CD8-positive, alpha-beta memory T cell (primary cell): ENCODE data around the gene TPO. TPM values are rescaled to one million over a fixed set of nuclear protein-coding genes. Genes with fewer than 3 reads are reported as not detected.
"Not testable (repeated sequence)": the region's sequence is repeated elsewhere in the genome, so short reads cannot be mapped to it uniquely, and the experiment has no call there.

ENCODE experiments used
- CTCF ChIA-PET: fragments of 350-600 bp; sonication (Branson Sonifier 250); formaldehyde crosslinking; loops from one replicate; lab custom pipeline; 2021; ENCODE audit warnings: antibody characterized with exemption; lab: Charles Lee
- POLR2A ChIA-PET: fragments of 350-600 bp; sonication (Branson Sonifier 250); formaldehyde crosslinking; loops from one replicate; lab custom pipeline; 2021; ENCODE audit warnings: antibody characterized with exemption; lab: Charles Lee
- DNase-seq, 5 donors: peaks; one replicate each; pipeline versions ENCODE4 v3.0.0 to v3.0.0-alpha.2; 2020 to 2022; ENCODE audit warnings: mixed read lengths in 1 of 5
- H3K27ac ChIP-seq: one replicate; pipeline ENCODE4 v1.7.0; 2013; ENCODE audit warnings: low read depth, mild to moderate bottlenecking, low read length, moderate library complexity
- H3K27me3 ChIP-seq: 2 replicates; pipeline ENCODE4 v1.7.0; 2013; ENCODE audit warnings: low read length, mild to moderate bottlenecking; ENCODE audit not compliant: insufficient read depth, poor library complexity, severe bottlenecking
- H3K36me3 ChIP-seq: 2 replicates; pipeline ENCODE4 v1.7.0; 2013; ENCODE audit warnings: mild to moderate bottlenecking, low read length, moderate library complexity; ENCODE audit not compliant: insufficient read depth
- H3K4me1 ChIP-seq: 2 replicates; pipeline ENCODE4 v1.7.0; 2013; ENCODE audit warnings: mild to moderate bottlenecking, low read length, moderate library complexity; ENCODE audit not compliant: insufficient read depth
- H3K4me3 ChIP-seq: 2 replicates; pipeline ENCODE4 v1.7.0; 2013; ENCODE audit warnings: mild to moderate bottlenecking, low read length
- H3K9me3 ChIP-seq: 2 replicates; pipeline ENCODE4 v1.7.0; 2013; ENCODE audit warnings: mild to moderate bottlenecking, low read length
- H3K27ac Mint-ChIP-seq, 8 donors: one replicate each; pipeline ENCODE4 v1.8.0; 2020 to 2021; ENCODE audit warnings: mixed read lengths in 8 of 8, mild to moderate bottlenecking in 6 of 8, inconsistent platforms in 3 of 8, moderate library complexity in 3 of 8
- H3K27me3 Mint-ChIP-seq, 2 donors: one replicate each; pipeline ENCODE4 v1.8.0; 2020 to 2021; ENCODE audit warnings: mixed read lengths in 2 of 2, mild to moderate bottlenecking in 1 of 2, moderate library complexity in 1 of 2
- H3K36me3 Mint-ChIP-seq, 3 donors: one replicate each; pipeline ENCODE4 v1.8.0; 2020 to 2021; ENCODE audit warnings: mixed read lengths in 3 of 3, inconsistent platforms in 1 of 3, mild to moderate bottlenecking in 1 of 3
- H3K4me1 Mint-ChIP-seq, 3 donors: one replicate each; pipeline ENCODE4 v1.8.0; 2020 to 2021; ENCODE audit warnings: mixed read lengths in 3 of 3, inconsistent platforms in 1 of 3, mild to moderate bottlenecking in 1 of 3
- H3K4me3 Mint-ChIP-seq, 7 donors: one replicate each; pipeline ENCODE4 v1.8.0; 2020 to 2021; ENCODE audit warnings: mixed read lengths in 7 of 7, mild to moderate bottlenecking in 6 of 7, moderate library complexity in 4 of 7, inconsistent platforms in 2 of 7
- H3K9me3 Mint-ChIP-seq, 5 donors: one replicate each; pipeline ENCODE4 v1.8.0; 2020 to 2022; ENCODE audit warnings: mixed read lengths in 5 of 5, mild to moderate bottlenecking in 3 of 5, moderate library complexity in 2 of 5, inconsistent platforms in 1 of 5
- polyA plus RNA-seq: library from polyadenylated mRNA; unstranded; fragments of 300-500 nt; fragmentation: Illumina TruSeq; gene quantifications from one replicate; pipeline ENCODE4 v1.2.3, GENCODE V29; 2021
- total RNA-seq, 2 experiments: library from RNA; stranded (reverse); gene quantifications; one replicate each; pipeline ENCODE4 v1.2.3, GENCODE V29; 2021

Gene TPO
- total and polyA plus RNA-seq, 3 experiments from 2014 or later = 1.8 TPM; not detected in 2

DNA sequence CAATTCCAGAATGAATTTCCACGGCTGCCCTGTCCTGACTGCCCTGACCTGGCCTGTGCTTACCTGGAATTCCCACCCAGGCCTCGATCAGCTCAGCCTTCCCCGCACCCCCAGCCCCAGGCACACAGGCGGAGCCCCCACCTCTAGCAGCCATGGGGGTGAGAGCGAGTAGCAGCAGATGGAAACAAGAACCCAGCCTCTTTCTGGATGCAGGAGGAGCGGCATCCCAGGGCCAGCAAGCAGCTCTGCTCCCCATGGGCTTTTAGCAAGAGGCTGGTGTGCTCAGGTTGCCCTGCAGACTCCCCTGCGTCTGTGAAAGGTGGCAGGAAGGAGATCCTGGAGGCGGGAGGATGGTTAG is 101.8 kb downstream of the TPO start:
- no peaks in the 10 kb centered on the region for H3K36me3 ChIP-seq
- peak overlapping the region in 1 of 8 donors; percentile 47 for H3K27ac Mint-ChIP-seq
- H3K9me3 ChIP-seq = no peaks in the 10 kb centered on the region
- no peaks in the 10 kb centered on the region for H3K9me3 Mint-ChIP-seq
- CTCF ChIA-PET = no interaction called here
- H3K4me3 Mint-ChIP-seq = no peak overlapping the region
- H3K4me1 ChIP-seq = peaks cover 36% of the 10 kb centered on the region
- DNase-seq = no peak
- H3K27ac ChIP-seq = no peak overlapping the region
- H3K36me3 Mint-ChIP-seq = no peaks in the 10 kb centered on the region
- peaks cover 18 to 39% (median 29%) of the 10 kb centered on the region in 3 donors for H3K4me1 Mint-ChIP-seq
- POLR2A ChIA-PET = no interaction called here
- H3K4me3 ChIP-seq = no peak overlapping the region
- H3K27me3 Mint-ChIP-seq = no peaks in the 10 kb centered on the region
- no peaks in the 10 kb centered on the region for H3K27me3 ChIP-seq

DNA sequence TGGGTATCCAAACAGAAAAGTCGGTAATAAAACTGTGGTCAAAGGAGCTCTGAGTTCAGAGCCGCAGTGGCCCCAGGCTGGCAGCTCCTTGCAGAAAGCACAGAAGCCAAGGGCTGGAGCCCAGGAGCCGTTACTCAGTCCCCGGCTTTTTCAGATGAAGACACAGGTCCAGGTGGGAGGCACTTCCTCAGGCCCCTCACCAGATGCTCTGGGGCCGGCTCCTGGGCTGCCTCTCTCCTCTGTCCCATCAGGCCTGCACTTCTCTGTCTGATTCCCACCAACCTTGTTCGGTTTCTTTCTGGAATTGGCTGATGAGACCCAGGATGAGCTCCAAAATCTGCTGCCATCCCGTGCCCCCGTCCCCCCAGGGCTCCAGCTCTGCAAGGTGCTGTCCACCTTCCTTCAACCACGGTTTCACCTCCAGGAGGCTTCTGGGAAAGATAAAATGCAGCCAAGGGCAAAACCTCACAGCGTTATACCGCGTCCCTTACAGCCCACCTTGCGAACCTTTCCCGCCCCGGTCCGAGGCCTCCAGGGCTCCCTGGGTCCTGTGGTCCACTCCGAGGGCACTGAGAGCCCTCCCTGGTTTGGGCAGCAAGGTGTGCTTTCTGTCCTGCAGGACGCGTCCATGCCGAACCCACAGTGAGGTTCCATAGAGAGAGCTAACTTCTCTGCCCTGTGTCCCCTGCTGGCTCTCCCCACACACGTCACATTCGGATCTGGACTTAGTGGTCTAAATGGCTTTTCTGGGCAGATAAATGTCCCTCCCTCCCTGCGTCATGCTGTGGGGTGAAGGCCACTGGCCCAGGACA is 102.9 kb downstream of the TPO start:
- Mint-ChIP-seq H3K27ac (no peak overlapping the region), H3K4me1 (peaks cover 16 to 36% (median 20%) of the 10 kb centered on the region in 3 donors)

DNA sequence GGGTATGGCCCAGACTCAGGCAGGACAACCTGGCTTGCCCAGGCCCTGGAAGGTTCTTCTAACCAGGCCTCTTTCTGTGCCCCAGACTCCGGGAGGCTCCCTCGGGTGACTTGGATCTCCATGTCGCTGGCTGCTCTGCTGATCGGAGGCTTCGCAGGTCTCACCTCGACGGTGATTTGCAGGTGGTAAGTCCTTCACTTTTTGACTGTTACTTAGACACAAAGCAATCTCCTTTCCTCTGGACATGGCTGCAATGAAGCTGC is 103.5 kb downstream of the TPO start:
- Histone ChIP-seq H3K36me3 (no peaks in the 10 kb centered on the region), H3K4me3 (no peak overlapping the region), H3K27me3 (no peaks in the 10 kb centered on the region), H3K9me3 (no peaks in the 10 kb centered on the region), H3K27ac (no peak overlapping the region), H3K4me1 (peaks cover 30% of the 10 kb centered on the region)
- Mint-ChIP-seq H3K27me3 (no peaks in the 10 kb centered on the region), H3K4me3 (no peak overlapping the region), H3K4me1 (peaks cover 16 to 36% (median 20%) of the 10 kb centered on the region in 3 donors), H3K9me3 (no peaks in the 10 kb centered on the region), H3K36me3 (no peaks in the 10 kb centered on the region), H3K27ac (no peak overlapping the region)
- POLR2A ChIA-PET = no interaction called here
- no peak for DNase-seq
- CTCF ChIA-PET = no interaction called here

More for the DNA sequence above, 102.9 kb downstream of the TPO start:
- H3K9me3 Mint-ChIP-seq = no peaks in the 10 kb centered on the region
- Histone ChIP-seq H3K27ac (no peak overlapping the region), H3K9me3 (no peaks in the 10 kb centered on the region), H3K4me1 (peaks cover 30% of the 10 kb centered on the region), H3K4me3 (no peak overlapping the region), H3K36me3 (no peaks in the 10 kb centered on the region), H3K27me3 (no peaks in the 10 kb centered on the region)
- DNase-seq = no peak
- ChIA-PET POLR2A (no interaction called here), CTCF (no interaction called here)
- H3K4me3 Mint-ChIP-seq = no peak overlapping the region
- no peaks in the 10 kb centered on the region for H3K27me3 Mint-ChIP-seq
- no peaks in the 10 kb centered on the region for H3K36me3 Mint-ChIP-seq

DNA sequence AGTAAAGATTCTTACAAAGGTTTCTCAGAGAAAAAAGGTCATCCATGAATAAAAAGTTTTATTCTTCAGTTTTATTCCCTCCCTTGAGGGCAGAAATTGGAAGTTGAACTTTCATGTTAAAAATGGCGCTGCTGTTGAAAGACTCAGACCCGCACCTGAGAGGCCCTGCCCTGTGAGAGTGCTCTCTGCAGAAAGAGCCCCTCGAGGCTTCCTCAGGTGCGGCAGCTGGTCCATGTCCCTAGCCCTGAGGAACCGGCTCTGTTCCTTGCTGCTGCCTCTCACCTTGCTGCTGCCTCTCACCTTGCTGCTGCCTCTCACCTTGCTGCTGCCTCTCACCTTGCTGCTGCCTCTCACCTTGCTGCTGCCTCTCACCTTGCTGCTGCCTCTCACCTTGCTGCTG is 104.0 kb downstream of the TPO start:
- H3K27me3 ChIP-seq, H3K27ac ChIP-seq, POLR2A ChIA-PET, CTCF ChIA-PET, H3K4me3 ChIP-seq, H3K4me3 Mint-ChIP-seq, H3K36me3 Mint-ChIP-seq, H3K9me3 Mint-ChIP-seq, H3K9me3 ChIP-seq, H3K36me3 ChIP-seq, H3K27me3 Mint-ChIP-seq, DNase-seq, H3K27ac Mint-ChIP-seq: not testable (repeated sequence)
- peaks cover 16 to 36% (median 20%) of the 10 kb centered on the region in 3 donors for H3K4me1 Mint-ChIP-seq
- H3K4me1 ChIP-seq = peaks cover 30% of the 10 kb centered on the region

DNA sequence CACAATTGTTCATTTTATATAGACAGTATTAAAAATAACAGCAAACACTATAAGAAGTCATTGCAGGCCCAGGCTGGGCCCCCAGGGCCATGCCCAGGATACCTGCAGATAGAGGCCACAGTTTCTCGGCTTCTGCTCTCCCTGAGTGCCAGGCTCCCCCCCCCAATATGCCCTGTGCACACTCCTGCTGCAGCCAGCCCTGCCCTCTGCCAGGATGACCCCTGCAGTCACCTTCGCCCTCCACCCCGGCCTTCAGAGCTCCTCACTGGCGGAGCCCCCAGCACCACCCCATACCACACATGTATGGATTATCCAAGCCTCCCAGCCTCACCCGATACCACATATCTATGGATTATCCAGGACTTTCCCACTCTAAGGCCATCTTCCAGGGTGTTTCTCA is 104.5 kb downstream of the TPO start:
- Histone ChIP-seq H3K4me3 (no peak overlapping the region), H3K36me3 (no peaks in the 10 kb centered on the region), H3K27me3 (no peaks in the 10 kb centered on the region), H3K27ac (no peak overlapping the region), H3K4me1 (peaks cover 30% of the 10 kb centered on the region), H3K9me3 (no peaks in the 10 kb centered on the region)
- POLR2A ChIA-PET = no interaction called here
- CTCF ChIA-PET = interaction anchor here (1.3 kb wide), 1 partner anchor 29 kb away, joined by 3 read pairs; no protein-coding TSS in a partner anchor
- Mint-ChIP-seq H3K27me3 (no peaks in the 10 kb centered on the region), H3K9me3 (peaks cover 0 to 3% (median 0%) of the 10 kb centered on the region in 5 donors), H3K27ac (peak overlapping the region in 6 of 8 donors; percentile 3 to 90 (median 78)), H3K4me3 (peak overlapping the region in 2 of 7 donors; percentile 7 to 32), H3K4me1 (peaks cover 16 to 36% (median 20%) of the 10 kb centered on the region in 3 donors), H3K36me3 (no peaks in the 10 kb centered on the region)
- no peak for DNase-seq

DNA sequence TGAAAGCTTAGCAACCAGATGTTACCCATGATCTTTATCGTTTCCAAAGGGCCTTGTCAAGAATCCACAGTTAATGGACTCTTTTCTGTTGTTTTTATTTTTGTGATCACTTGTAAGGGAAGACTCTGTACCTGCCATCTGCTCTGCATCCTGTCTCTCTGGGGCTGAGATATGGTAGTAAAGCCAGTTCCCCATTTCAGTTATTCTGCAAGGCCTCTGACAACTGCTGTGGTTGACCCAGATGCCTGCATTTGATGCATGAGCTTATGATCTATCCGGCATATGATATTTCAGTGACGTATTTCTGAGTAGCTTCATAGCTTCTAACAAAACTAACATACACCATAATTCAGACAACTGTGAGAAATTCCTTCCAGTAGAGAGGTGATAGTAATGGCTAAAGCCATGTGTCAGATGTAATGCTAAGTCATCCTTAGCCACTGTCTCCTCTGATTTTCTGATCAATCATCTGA is 105.1 kb downstream of the TPO start:
- peak in 2 of 5 donors; percentile 31 to 50 for DNase-seq
- ChIA-PET POLR2A (no interaction called here), CTCF (interaction anchor here (1.3 kb wide), 1 partner anchor 28 kb away, joined by 3 read pairs; no protein-coding TSS in a partner anchor)
- Mint-ChIP-seq H3K36me3 (no peaks in the 10 kb centered on the region), H3K27ac (peak overlapping the region in 7 of 8 donors; percentile 58 to 90 (median 75)), H3K9me3 (peaks cover 0 to 3% (median 0%) of the 10 kb centered on the region in 5 donors), H3K4me3 (peak overlapping the region in 1 of 7 donors; percentile 32), H3K4me1 (peaks cover 16 to 36% (median 20%) of the 10 kb centered on the region in 3 donors), H3K27me3 (no peaks in the 10 kb centered on the region)
- Histone ChIP-seq H3K4me1 (peaks cover 30% of the 10 kb centered on the region), H3K9me3 (no peaks in the 10 kb centered on the region), H3K4me3 (no peak overlapping the region), H3K36me3 (no peaks in the 10 kb centered on the region), H3K27ac (no peak overlapping the region), H3K27me3 (no peaks in the 10 kb centered on the region)

- H3K9me3 Mint-ChIP-seq = peaks cover 0 to 3% (median 0%) of the 10 kb centered on the region in 5 donors
- no peak for DNase-seq
- H3K4me1 Mint-ChIP-seq = peaks cover 16 to 36% (median 20%) of the 10 kb centered on the region in 3 donors
- ChIA-PET POLR2A (no interaction called here), CTCF (interaction anchor here (1.3 kb wide), 1 partner anchor 27 kb away, joined by 3 read pairs; no protein-coding TSS in a partner anchor)
- H3K36me3 Mint-ChIP-seq = no peaks in the 10 kb centered on the region
- no peaks in the 10 kb centered on the region for H3K27me3 Mint-ChIP-seq
- no peaks in the 10 kb centered on the region for H3K36me3 ChIP-seq
- peak overlapping the region in 2 of 7 donors; percentile 23 to 32 for H3K4me3 Mint-ChIP-seq
- peaks cover 30% of the 10 kb centered on the region for H3K4me1 ChIP-seq
- no peak overlapping the region for H3K27ac ChIP-seq
- H3K27me3 ChIP-seq = no peaks in the 10 kb centered on the region
- H3K27ac Mint-ChIP-seq = peak overlapping the region in 7 of 8 donors; percentile 58 to 90 (median 72)
- H3K9me3 ChIP-seq = no peaks in the 10 kb centered on the region
- H3K4me3 ChIP-seq = no peak overlapping the region
Measured at GRCh38 chr2:1518867-1519530, 105.7 kb downstream of the TPO start.
